ENCODE data around the gene TEX38.
"Not testable (repeated sequence)": the region's sequence is repeated elsewhere in the genome, so short reads cannot be mapped to it uniquely, and the experiment has no call there.

Gene TEX38

GRCh38 chr1:46717654-46718053 is 46.0 kb downstream of the TEX38 start:
- peak; percentile 16 for DNase-seq
- in situ Hi-C loops (cut with MboI; ENCODE audit: low pct_unique_long_range_greater_than_20kb, low sequenced_read_pairs) = loop anchor here (25.0 kb wide), 1 partner anchor 155 kb away; the partner anchor contains the start of gene KNCN

- no peak for DNase-seq
- in situ Hi-C loops (cut with MboI; ENCODE audit: low pct_unique_long_range_greater_than_20kb, low sequenced_read_pairs) = loop anchor here (25.0 kb wide), 1 partner anchor 156 kb away; the partner anchor contains the start of gene KNCN
Measured at GRCh38 chr1:46718340-46718726, 46.7 kb downstream of the TEX38 start.

GRCh38 chr1:46718727-46719622 is 47.3 kb downstream of the TEX38 start, which contains the start of gene EFCAB14:
Gene EFCAB14 (minus strand): TSS chr1:46719114. CDS start chr1:46718087, 1,027 bp downstream.
- DNase-seq = peak; percentile 99

GRCh38 chr1:46719689-46720088 is 48.0 kb downstream of the TEX38 start:
- no peak for DNase-seq
- in situ Hi-C loops (cut with MboI; ENCODE audit: low pct_unique_long_range_greater_than_20kb, low sequenced_read_pairs) = loop anchor here (25.0 kb wide), 1 partner anchor 157 kb away; the partner anchor contains the start of gene KNCN

More at GRCh38 chr1:46718727-46719622, 47.3 kb downstream of the TEX38 start, which contains the start of gene EFCAB14:
- in situ Hi-C loops (cut with MboI; ENCODE audit: low pct_unique_long_range_greater_than_20kb, low sequenced_read_pairs) = loop anchor here (25.0 kb wide), 1 partner anchor 157 kb away; the partner anchor contains the start of gene KNCN

GRCh38 chr1:46720319-46720718 is 48.7 kb downstream of the TEX38 start:
- in situ Hi-C loops (cut with MboI; ENCODE audit: low pct_unique_long_range_greater_than_20kb, low sequenced_read_pairs) = loop anchor here (25.0 kb wide), 1 partner anchor 158 kb away; the partner anchor contains the start of gene KNCN
- DNase-seq = not testable (repeated sequence)

GRCh38 chr1:46721204-46721603 is 49.5 kb downstream of the TEX38 start:
- in situ Hi-C loops (cut with MboI; ENCODE audit: low pct_unique_long_range_greater_than_20kb, low sequenced_read_pairs) = loop anchor here (25.0 kb wide), 1 partner anchor 159 kb away; the partner anchor contains the start of gene KNCN
- DNase-seq = no peak

GRCh38 chr1:46721686-46722205 is 50.1 kb downstream of the TEX38 start:
- in situ Hi-C loops (cut with MboI; ENCODE audit: low pct_unique_long_range_greater_than_20kb, low sequenced_read_pairs) = loop anchor here (25.0 kb wide), 1 partner anchor 159 kb away; the partner anchor contains the start of gene KNCN

More at GRCh38 chr1:46721686-46722205, 50.1 kb downstream of the TEX38 start:
- no peak for DNase-seq
